PC-3 (cell line): ENCODE data around the gene MRPS27. TPM values are rescaled to one million over a fixed set of nuclear protein-coding genes. Genes with fewer than 3 reads are reported as not detected.

Experiments used
- ATAC-seq: fragments of 200-7000 bp; cut with Tn5 transposase; 2 replicates; pipeline ENCODE4 v1.9.1; 2020; ENCODE audit warnings: mild to moderate bottlenecking, moderate library complexity
- BruUV-seq: library from RNA; stranded (reverse); fragments of 400-500 nt; replicated peaks from 2 replicates; lab custom pipeline; 2021; lab: Mats Ljungman, UMichigan
- CTCF ChIA-PET: fragments of 300-600 bp; sonication (Branson Sonifier 250); formaldehyde crosslinking; loops from one replicate; lab custom pipeline; 2022; ENCODE audit warnings: antibody characterized with exemption; lab: Charles Lee
- POLR2A ChIA-PET: fragments of 300-600 bp; sonication (Branson Sonifier 250); formaldehyde crosslinking; loops from one replicate; lab custom pipeline; 2022; ENCODE audit warnings: antibody characterized with exemption; ENCODE audit not compliant: unreplicated experiment; lab: Charles Lee
- DNase-seq: peaks from one replicate; pipeline ENCODE4 v3.0.0-alpha.2; 2015
- H2AFZ ChIP-seq: fragments of 300-600 bp; sonication (generic); 2 replicates; pipeline ENCODE4 v1.6.0; 2016; ENCODE audit warnings: antibody characterized with exemption, low read length
- H3F3A ChIP-seq: fragments of 300-600 bp; sonication (generic); one replicate; pipeline ENCODE4 v1.6.0; 2017; ENCODE audit warnings: antibody characterized with exemption, low read length, control low read depth, mild to moderate bottlenecking; ENCODE audit not compliant: unreplicated experiment
- H3K27ac ChIP-seq: fragments of 300-600 bp; sonication (generic); 2 replicates; pipeline ENCODE4 v1.5.1; 2016; ENCODE audit warnings: mild to moderate bottlenecking, low read length
- H3K27me3 ChIP-seq: fragments of 300-600 bp; sonication (generic); 2 replicates; pipeline ENCODE4 v1.6.1; 2016; ENCODE audit warnings: low read length, mixed read lengths
- H3K36me3 ChIP-seq: fragments of 300-600 bp; sonication (generic); 2 replicates; pipeline ENCODE4 v1.6.1; 2016; ENCODE audit warnings: low read depth, mixed run types, low read length, mixed read lengths
- H3K4me1 ChIP-seq: fragments of 300-600 bp; sonication (generic); 2 replicates; pipeline ENCODE4 v1.5.1; 2016; ENCODE audit warnings: low read length; ENCODE audit not compliant: insufficient read depth
- H3K4me2 ChIP-seq: fragments of 300-600 bp; sonication (generic); 2 replicates; pipeline ENCODE4 v1.6.0; 2016; ENCODE audit warnings: low read length
- H3K4me3 ChIP-seq: fragments of 300-600 bp; sonication (generic); 2 replicates; pipeline ENCODE4 v1.5.1; 2016; ENCODE audit warnings: mild to moderate bottlenecking, low read length, mixed read lengths
- H3K79me2 ChIP-seq: fragments of 300-600 bp; sonication (generic); 2 replicates; pipeline ENCODE4 v1.6.1; 2017; ENCODE audit warnings: low read length, mixed read lengths
- H3K9ac ChIP-seq: fragments of 300-600 bp; sonication (generic); 2 replicates; pipeline ENCODE4 v1.6.0; 2016; ENCODE audit warnings: mild to moderate bottlenecking, low read length
- H3K9me2 ChIP-seq: fragments of 300-600 bp; sonication (generic); replicated peaks from 2 replicates; pipeline ENCODE4 v1.6.1; 2016; ENCODE audit warnings: mixed run types, low read length, mixed read lengths
- H3K9me3 ChIP-seq: fragments of 300-600 bp; sonication (generic); 2 replicates; pipeline ENCODE4 v1.6.1; 2016; ENCODE audit warnings: low read length, mixed read lengths
- H4K20me1 ChIP-seq: fragments of 300-600 bp; sonication (generic); 2 replicates; pipeline ENCODE4 v1.6.1; 2016; ENCODE audit warnings: low read length, mixed read lengths
- EZH2 ChIP-seq: fragments of 300-600 bp; sonication (generic); IDR thresholded peaks from one replicate; pipeline ENCODE4 v1.6.1; 2017; ENCODE audit warnings: antibody characterized with exemption, mild to moderate bottlenecking, low read length; ENCODE audit not compliant: unreplicated experiment
- EZH2phosphoT487 ChIP-seq: fragments of 300-600 bp; sonication (generic); IDR thresholded peaks from 2 replicates; pipeline ENCODE4 v1.6.1; 2018; ENCODE audit warnings: mild to moderate bottlenecking, antibody characterized with exemption, low read length, borderline replicate concordance
- intact Hi-C: fragments of 100-400 bp; cut with micrococcal nuclease; formaldehyde crosslinking; loops from 2 replicates; pipeline ENCODE4 v1.9.0; 2023
- total RNA-seq: library from RNA; depleted of rRNA; stranded (reverse); fragments of >200 nt; gene quantifications from 2 replicates; pipeline ENCODE4 v1.2.3, GENCODE V29; 2014
- TF ChIP-seq, protein P1 (sequence below): fragments of 300-600 bp; sonication (generic); conservative IDR thresholded peaks from 2 replicates; pipeline ENCODE4 v1.5.1; 2017; ENCODE audit warnings: antibody characterized with exemption, low read depth, mild to moderate bottlenecking, low read length

MRPS27 gene
- total RNA-seq, 1 experiment from 2014 or later = 59.0 TPM

DNA sequence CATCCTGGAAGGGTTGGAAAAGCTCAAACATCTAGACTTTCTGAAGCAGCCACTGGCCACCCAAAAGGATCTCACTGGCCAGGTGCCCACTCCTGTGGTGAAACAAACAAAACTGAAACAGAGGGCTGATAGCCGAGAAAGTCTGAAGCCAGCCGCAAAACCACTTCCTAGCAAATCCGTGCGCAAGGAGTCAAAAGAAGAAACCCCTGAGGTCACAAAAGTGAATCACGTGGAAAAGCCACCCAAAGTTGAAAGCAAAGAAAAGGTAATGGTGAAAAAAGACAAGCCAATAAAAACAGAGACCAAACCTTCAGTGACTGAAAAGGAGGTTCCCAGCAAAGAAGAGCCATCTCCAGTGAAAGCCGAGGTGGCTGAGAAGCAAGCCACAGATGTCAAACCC lies 125.2 kb downstream of the MRPS27 start:
- H3K27me3 ChIP-seq = no peaks in the 10 kb centered on the region
- peaks cover 9% of the 10 kb centered on the region; the same call in 1 of the 2 replicates for H3K36me3 ChIP-seq
- no peak overlapping the region for H3K9ac ChIP-seq
- H3K27ac ChIP-seq = no peak overlapping the region
- H3K79me2 ChIP-seq = no peaks in the 10 kb centered on the region
- no peak for TF ChIP-seq EZH2phosphoT487
- TF ChIP-seq EZH2 = no peak
- TF ChIP-seq, protein P1, sequence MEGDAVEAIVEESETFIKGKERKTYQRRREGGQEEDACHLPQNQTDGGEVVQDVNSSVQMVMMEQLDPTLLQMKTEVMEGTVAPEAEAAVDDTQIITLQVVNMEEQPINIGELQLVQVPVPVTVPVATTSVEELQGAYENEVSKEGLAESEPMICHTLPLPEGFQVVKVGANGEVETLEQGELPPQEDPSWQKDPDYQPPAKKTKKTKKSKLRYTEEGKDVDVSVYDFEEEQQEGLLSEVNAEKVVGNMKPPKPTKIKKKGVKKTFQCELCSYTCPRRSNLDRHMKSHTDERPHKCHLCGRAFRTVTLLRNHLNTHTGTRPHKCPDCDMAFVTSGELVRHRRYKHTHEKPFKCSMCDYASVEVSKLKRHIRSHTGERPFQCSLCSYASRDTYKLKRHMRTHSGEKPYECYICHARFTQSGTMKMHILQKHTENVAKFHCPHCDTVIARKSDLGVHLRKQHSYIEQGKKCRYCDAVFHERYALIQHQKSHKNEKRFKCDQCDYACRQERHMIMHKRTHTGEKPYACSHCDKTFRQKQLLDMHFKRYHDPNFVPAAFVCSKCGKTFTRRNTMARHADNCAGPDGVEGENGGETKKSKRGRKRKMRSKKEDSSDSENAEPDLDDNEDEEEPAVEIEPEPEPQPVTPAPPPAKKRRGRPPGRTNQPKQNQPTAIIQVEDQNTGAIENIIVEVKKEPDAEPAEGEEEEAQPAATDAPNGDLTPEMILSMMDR = no peak
- no peaks in the 10 kb centered on the region for H3K9me3 ChIP-seq
- no peak for ATAC-seq
- CTCF ChIA-PET = no interaction called here
- H3F3A ChIP-seq = no peaks in the 10 kb centered on the region
- POLR2A ChIA-PET = no interaction called here
- H4K20me1 ChIP-seq = no peaks in the 10 kb centered on the region
- BruUV-seq = no TSS peak
- no peak overlapping the region for H2AFZ ChIP-seq
- H3K4me3 ChIP-seq = no peak overlapping the region
- no peaks in the 10 kb centered on the region for H3K9me2 ChIP-seq
- no peaks in the 10 kb centered on the region for H3K4me1 ChIP-seq
- no peak overlapping the region for H3K4me2 ChIP-seq
- DNase-seq = no peak
- intact Hi-C loops = no loop called here

DNA sequence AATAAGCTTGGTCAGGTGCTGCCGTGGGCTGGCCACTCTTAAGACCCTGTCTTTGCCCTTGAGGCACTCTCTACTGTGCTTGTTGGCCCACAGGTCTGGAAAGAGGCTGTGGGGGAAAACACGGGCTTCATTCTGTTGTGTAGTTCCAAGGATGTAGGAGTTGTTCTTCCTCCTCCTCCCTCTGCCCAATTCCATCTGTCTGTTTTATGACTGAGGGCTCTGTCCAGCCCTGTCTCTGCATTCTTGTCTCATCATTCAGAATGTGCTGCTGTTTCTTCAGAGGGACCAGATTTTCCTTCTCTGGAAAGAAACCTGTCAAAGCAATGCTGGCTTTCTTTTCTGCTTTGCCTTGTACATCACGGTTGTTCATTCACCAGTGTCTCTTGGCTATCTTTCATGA lies 128.6 kb downstream of the MRPS27 start:
- Histone ChIP-seq H3K27ac (no peak overlapping the region), H2AFZ (no peak overlapping the region), H4K20me1 (no peaks in the 10 kb centered on the region), H3F3A (no peaks in the 10 kb centered on the region), H3K36me3 (peaks cover 9% of the 10 kb centered on the region; the same call in 1 of the 2 replicates), H3K79me2 (no peaks in the 10 kb centered on the region), H3K4me3 (no peak overlapping the region), H3K9ac (no peak overlapping the region), H3K27me3 (no peaks in the 10 kb centered on the region), H3K4me1 (no peaks in the 10 kb centered on the region), H3K9me2 (no peaks in the 10 kb centered on the region), H3K4me2 (no peak overlapping the region), H3K9me3 (no peaks in the 10 kb centered on the region)
- no TSS peak for BruUV-seq
- POLR2A ChIA-PET = no interaction called here
- ATAC-seq = no peak
- CTCF ChIA-PET = no interaction called here
- DNase-seq = no peak
- intact Hi-C loops = no loop called here
- no peak for TF ChIP-seq EZH2phosphoT487
- TF ChIP-seq, protein P1 = no peak
- TF ChIP-seq EZH2 = no peak

DNA sequence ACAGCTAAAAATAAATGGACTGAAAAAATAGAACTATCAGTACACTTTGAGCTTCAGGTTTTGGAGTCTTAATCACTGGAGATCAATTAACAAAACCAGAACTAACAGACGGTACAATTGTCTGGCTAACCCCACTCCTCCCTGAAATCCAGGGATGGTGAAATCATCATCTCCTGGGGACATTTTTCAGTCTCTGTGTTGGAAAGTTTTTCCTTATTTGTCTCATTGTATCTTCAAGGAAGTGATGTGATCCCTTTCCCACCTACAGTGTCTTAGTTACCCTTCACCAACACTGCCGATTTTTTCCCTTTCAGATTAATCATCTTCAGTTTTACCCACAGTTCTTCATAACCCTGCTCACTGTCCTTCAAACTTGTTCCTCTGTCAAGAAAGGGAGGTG lies 130.9 kb downstream of the MRPS27 start:
- Histone ChIP-seq H3K79me2 (no peaks in the 10 kb centered on the region), H3K27me3 (no peaks in the 10 kb centered on the region), H3K36me3 (peaks cover 3% of the 10 kb centered on the region; the same call in 1 of the 2 replicates), H3K4me3 (no peak overlapping the region), H3K27ac (no peak overlapping the region), H3K9me2 (no peaks in the 10 kb centered on the region), H3K4me1 (no peaks in the 10 kb centered on the region), H3K4me2 (no peak overlapping the region), H3K9me3 (no peaks in the 10 kb centered on the region), H2AFZ (no peak overlapping the region), H4K20me1 (no peaks in the 10 kb centered on the region), H3K9ac (no peak overlapping the region), H3F3A (no peaks in the 10 kb centered on the region)
- ChIA-PET POLR2A (no interaction called here), CTCF (no interaction called here)
- intact Hi-C loops = no loop called here
- no TSS peak for BruUV-seq
- no peak for TF ChIP-seq EZH2phosphoT487
- no peak for TF ChIP-seq EZH2
- TF ChIP-seq, protein P1 = no peak
- DNase-seq = no peak
- no peak for ATAC-seq
